ENCODE measurements around the gene WDFY4. TPM values are rescaled to one million over a fixed set of nuclear protein-coding genes. Genes with fewer than 3 reads are reported as not detected.

WDFY4 gene
- total and polyA plus RNA-seq, 4 donors, result 4.6 to 26.9 (median 13.5) TPM

DNA sequence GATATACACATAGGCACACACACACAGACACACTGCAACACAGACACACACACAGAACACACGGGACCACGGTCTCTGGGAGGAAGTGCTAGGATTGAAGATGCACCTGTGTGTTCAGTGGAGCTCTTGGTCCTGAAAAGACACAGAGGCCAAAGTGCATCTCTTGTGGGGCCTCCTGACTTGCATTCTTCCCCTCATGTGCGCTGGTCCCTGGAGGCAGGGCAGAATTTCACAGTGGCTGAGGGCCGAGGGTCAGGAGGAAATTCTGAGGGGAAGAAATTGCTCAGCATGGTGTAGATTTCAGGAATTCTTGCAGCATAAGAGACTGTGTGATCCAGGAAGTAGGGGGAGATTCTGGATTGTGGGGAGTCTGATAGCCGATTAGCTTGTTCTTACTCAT, 35.9 kb downstream of the WDFY4 start:
- no peaks in the 10 kb centered on the region for H3K9me3 ChIP-seq (ENCODE audit: control insufficient read depth in 4 of 4, insufficient read depth in 3 of 4, low read length in 3 of 4)
- no peak for ATAC-seq (ENCODE audit: insufficient read depth, low FRiP score)
- H3K9ac ChIP-seq (ENCODE audit: insufficient read depth in 1 of 2, low read length in 2 of 2), result no peak overlapping the region
- TF ChIP-seq CTCF (IDR thresholded peaks at IDR 0.05; ENCODE audit: control extremely low read depth, extremely low read depth), result no peak
- 63 to 72% methylated on average over 5 of the region's 5 CpGs for WGBS, 2 donors
- H3K4me1 ChIP-seq (ENCODE audit: control insufficient read depth in 5 of 5, insufficient read depth in 5 of 5, low read length in 5 of 5), result peaks cover 0 to 4% (median 0%) of the 10 kb centered on the region in 5 donors
- no peak overlapping the region for H3K27ac ChIP-seq (ENCODE audit: low read depth in 1 of 2, low read length in 1 of 2)
- no peak overlapping the region for H3K4me3 ChIP-seq
- H3K27me3 ChIP-seq (ENCODE audit: control insufficient read depth in 3 of 3, insufficient read depth in 3 of 3, low read length in 2 of 3), result no peaks in the 10 kb centered on the region
- no peak for DNase-seq
- H3K36me3 ChIP-seq (ENCODE audit: control insufficient read depth in 4 of 4, insufficient read depth in 4 of 4, low read length in 4 of 4), result no peaks in the 10 kb centered on the region

DNA sequence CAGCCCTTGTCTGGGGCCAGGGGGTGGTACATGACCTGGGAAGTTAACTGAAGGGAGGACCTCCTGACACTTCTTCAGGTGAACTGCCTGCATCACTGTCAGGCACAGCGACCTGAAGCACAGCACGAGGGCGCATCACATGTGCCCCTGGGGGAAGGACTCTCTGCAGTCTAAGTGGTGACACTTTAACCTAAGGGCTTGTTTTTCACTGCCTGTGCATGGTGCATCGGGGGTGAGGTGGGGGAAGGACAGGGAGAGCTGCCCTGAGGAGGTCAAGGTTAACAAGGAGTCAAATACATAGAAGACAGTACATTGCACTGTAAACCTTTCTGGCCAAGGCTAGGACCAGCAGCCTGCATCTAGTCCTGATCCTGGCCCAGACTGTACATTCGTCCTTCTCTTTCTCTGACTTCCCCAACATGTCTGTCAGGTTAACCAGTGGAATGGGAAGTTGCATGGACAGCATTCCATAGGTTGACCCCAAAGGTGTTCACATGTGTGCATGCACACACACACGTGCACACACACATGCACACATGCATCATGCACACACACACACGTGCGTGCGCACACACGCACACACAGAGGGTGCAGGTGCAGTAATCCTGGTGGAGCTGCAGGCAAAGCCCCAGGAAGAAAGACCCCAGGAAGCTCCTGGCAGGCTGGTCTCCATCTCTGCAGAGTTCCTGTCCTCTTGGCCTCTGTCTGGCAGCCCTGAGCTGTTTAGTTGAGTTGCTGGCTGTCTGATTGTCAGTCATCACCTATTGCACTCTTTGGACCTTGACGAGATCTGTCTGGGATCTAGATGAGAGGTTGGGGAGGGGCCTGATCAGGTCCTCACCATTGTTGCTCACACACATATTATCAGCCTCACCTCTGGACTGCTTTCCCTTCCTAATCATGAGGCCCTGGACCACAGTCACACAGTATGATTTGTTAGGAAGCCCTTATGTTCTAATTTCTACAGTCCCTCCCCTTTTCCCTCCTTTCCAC, 37.8 kb downstream of the WDFY4 start:
- H3K4me1 ChIP-seq (ENCODE audit: control insufficient read depth in 5 of 5, insufficient read depth in 5 of 5, low read length in 5 of 5), result peaks cover 0 to 4% (median 0%) of the 10 kb centered on the region in 5 donors
- DNase-seq, result no peak
- TF ChIP-seq CTCF (IDR thresholded peaks at IDR 0.05; ENCODE audit: control extremely low read depth, extremely low read depth), result no peak

DNA sequence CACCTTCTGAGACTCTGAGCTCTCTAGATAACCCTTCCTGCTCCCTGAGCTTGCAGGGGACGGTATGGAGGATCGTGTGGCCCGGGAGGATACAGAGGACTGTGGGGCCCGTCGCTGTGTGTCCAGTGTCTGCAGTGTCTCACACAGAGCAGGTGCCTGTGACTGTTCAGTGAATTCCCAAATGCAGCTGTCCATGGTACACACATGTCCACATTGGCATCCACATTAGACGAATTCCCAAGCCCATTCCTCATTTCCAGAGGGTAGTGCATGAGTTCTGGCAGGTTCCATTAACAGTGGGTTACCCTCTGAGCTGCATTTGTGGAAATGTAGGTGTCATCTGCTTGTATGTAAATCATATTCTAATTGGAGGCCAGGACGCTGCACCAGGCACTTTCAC, 39.5 kb downstream of the WDFY4 start:
- H3K9me3 ChIP-seq (ENCODE audit: control insufficient read depth in 4 of 4, insufficient read depth in 3 of 4, low read length in 3 of 4), result no peaks in the 10 kb centered on the region
- ATAC-seq (ENCODE audit: insufficient read depth, low FRiP score), result no peak
- TF ChIP-seq CTCF (IDR thresholded peaks at IDR 0.05; ENCODE audit: control extremely low read depth, extremely low read depth), result no peak
- H3K36me3 ChIP-seq (ENCODE audit: control insufficient read depth in 4 of 4, insufficient read depth in 4 of 4, low read length in 4 of 4), result peaks cover 0 to 1% (median 0%) of the 10 kb centered on the region in 4 donors
- peaks cover 0 to 4% (median 0%) of the 10 kb centered on the region in 5 donors for H3K4me1 ChIP-seq (ENCODE audit: control insufficient read depth in 5 of 5, insufficient read depth in 5 of 5, low read length in 5 of 5)
- DNase-seq, result no peak
- H3K27ac ChIP-seq (ENCODE audit: low read depth in 1 of 2, low read length in 1 of 2), result no peak overlapping the region
- WGBS, 2 donors, result 53 to 68% methylated on average over 7 of the region's 7 CpGs
- no peak overlapping the region for H3K4me3 ChIP-seq
- peaks cover 0 to 2% (median 0%) of the 10 kb centered on the region in 3 donors for H3K27me3 ChIP-seq (ENCODE audit: control insufficient read depth in 3 of 3, insufficient read depth in 3 of 3, low read length in 2 of 3)
- H3K9ac ChIP-seq (ENCODE audit: insufficient read depth in 1 of 2, low read length in 2 of 2), result no peak overlapping the region

More for the DNA sequence above, 37.8 kb downstream of the WDFY4 start:
- Histone ChIP-seq H3K9me3 (ENCODE audit: control insufficient read depth in 4 of 4, insufficient read depth in 3 of 4, low read length in 3 of 4) (no peaks in the 10 kb centered on the region), H3K4me3 (no peak overlapping the region), H3K9ac (ENCODE audit: insufficient read depth in 1 of 2, low read length in 2 of 2) (no peak overlapping the region), H3K27me3 (ENCODE audit: control insufficient read depth in 3 of 3, insufficient read depth in 3 of 3, low read length in 2 of 3) (no peaks in the 10 kb centered on the region), H3K36me3 (ENCODE audit: control insufficient read depth in 4 of 4, insufficient read depth in 4 of 4, low read length in 4 of 4) (no peaks in the 10 kb centered on the region), H3K27ac (ENCODE audit: low read depth in 1 of 2, low read length in 1 of 2) (no peak overlapping the region)
- no peak for ATAC-seq (ENCODE audit: insufficient read depth, low FRiP score)
- 75 to 93% methylated on average over 11 of the region's 11 CpGs for WGBS, 2 donors

Measured in lung (tissue), 12 donors.